EH (cell line): ENCODE results near the gene IRF2BP2.
A peak's percentile ranks its signal among the peaks of the same experiment; 100 is the strongest.

Experiments used
- DNase-seq: peaks from one replicate; pipeline ENCODE4 v3.0.0-alpha.2; 2015; ENCODE audit warnings: low read depth

IRF2BP2 gene

DNA sequence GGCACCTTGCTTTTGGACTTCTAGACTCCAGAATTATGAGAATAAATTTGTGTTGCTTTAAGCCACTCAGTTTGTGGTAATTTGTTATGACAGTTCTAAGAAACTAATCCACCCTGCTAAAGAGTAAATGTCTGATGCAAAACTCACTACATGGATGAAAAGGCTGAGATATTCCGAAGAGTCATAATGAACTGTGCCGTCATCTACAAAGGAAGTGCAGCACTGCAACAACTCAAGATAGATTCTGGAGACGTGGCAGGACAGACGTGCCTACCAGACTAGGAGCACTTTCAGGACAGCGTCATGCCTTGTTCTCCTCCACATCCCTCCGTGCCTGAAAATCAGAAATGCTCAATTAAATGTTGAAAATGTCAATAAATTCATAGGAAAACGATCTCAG is 24.4 kb upstream of the IRF2BP2 start:
- no peak for DNase-seq

DNA sequence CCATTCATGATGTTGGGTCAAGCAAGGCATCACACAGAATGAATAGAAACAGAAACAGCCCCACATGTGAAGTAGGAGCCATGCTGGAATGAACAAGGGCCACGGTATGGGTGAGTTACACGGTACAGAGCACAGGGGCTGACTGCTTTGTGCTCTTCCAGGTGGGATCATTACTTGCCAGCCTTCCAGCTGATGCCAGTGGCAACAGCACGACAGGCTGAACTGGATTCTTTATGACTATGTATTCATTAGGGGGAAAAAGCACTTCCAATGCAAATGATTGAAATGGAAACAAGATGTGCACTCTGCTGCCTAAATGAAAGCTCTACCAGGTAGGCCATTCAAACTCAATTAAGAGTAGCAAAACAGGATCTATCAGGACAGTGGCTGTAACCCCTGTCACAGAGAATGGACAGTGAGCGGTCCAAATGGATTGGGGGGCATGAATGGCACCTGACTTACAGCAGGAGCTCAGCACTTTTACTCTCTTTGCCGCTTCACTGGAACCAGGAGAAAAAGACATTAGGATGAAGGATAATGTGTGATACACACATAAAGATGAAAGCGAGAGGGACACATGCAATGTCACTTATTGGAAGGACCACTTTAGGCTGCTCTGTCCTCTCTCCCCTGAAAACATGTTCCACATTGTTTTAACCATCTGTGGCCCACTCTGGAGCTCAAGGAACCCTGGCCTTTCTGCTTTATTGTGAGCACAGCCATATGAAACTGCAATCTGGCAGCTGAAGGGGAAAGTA is 23.4 kb upstream of the IRF2BP2 start:
- DNase-seq = no peak

- DNase-seq = no peak
Measured at GRCh38 chr1:234632225-234632624, 22.2 kb upstream of the IRF2BP2 start.

- DNase-seq = peak; percentile 86
Measured at GRCh38 chr1:234631721-234632125, 21.7 kb upstream of the IRF2BP2 start.

DNA sequence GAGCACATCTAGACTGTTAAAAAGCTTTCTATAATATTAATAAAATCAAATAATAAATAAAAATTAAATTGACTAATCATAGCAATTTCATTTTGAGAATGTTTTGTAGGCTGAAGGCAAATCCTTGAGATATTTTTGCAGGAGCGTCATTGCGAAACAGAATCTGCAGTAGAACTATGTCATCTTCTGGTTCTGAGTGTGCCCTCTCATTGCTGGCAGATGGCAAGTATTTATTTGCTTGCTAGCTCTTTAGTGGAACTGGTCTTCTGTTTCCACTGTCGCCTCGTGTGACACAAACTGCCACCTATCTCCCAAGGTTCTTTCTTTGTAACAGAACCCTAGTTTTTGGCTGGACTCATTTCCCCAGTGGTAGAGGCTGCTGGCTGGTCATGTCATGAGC is 19.0 kb upstream of the IRF2BP2 start:
- no peak for DNase-seq

DNA sequence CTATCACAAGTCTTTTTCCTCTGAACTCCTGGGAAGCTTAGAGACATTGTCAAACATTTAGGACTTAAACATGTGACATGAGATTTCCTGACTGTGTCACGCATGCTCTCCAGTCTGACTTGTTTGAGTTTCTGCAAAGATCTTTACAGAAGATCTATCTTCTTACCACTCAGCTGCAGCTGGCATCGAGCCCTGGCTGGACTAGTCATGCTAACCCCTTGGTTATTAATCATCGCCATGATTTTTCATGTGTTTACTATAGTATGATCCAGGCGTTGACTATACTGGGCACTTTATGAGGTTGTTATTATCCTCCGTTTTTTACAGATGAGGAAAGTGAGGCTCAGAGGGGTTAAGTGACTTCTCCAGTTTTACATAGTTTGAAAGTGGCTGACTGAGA is 18.1 kb upstream of the IRF2BP2 start:
- DNase-seq = peak; percentile 91

DNA sequence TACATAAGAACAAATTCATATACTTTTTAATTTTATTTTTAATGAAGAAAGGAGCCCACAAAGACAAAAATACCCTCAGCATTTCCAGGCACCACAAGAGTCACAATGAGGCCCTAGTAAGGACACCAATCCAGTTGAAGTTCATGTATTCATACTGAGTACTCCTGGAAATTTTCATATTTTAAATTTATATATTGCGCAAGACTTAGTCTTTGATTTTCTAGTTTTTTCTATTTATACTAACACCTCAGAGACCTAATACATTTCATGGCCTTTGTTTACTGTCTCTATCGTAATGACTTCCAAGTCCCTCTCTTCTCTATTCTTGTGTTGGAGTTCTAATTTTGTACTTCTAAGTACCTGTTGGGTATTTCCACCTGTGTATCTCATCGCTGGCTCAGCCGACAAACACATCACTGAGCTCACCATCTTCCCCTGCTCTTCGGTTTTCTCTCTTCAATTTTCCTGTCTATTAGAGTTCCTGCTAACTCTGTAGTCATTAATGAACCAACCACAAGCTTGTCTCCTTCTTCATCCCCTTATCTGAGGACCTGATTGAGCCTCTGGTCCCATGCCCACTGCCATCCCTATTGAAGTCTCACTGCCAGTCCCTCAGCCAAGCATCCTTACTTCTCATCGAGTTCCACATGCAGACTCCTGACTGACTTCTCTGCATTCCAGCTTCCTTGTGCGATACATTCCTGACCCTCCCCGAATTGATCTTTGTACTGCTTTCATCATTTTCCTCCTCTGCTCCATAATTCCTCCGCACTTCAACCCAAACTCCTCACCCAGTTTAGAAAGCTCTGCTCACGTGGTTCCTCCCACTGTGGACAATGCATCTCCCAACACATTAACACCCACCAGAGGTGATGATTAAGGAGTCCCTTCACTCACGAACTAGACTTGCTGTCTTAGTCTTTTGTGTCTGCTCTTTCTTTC is 17.3 kb upstream of the IRF2BP2 start:
- no peak for DNase-seq

- no peak for DNase-seq
Measured at GRCh38 chr1:234626391-234626790, 16.4 kb upstream of the IRF2BP2 start.

DNA sequence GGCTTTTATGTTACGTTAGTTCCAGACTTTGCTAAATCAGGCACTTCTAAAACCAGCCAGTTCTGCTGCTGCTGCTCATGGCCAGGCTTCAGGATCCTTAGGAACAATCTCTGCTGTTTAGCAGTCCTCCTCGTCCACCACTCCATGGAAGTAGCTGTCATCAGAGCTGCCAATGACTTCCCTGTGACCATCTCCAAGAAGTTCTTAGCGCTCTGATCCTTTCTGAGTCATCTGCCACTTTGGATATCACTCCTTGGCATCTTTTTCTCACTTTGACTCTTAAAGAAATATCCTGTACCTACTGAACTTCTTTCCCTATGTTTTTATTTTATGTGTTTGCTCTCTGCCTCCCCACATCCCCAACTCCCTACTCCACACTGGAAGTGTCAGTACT is 14.7 kb upstream of the IRF2BP2 start:
- DNase-seq = peak; percentile 64

DNA sequence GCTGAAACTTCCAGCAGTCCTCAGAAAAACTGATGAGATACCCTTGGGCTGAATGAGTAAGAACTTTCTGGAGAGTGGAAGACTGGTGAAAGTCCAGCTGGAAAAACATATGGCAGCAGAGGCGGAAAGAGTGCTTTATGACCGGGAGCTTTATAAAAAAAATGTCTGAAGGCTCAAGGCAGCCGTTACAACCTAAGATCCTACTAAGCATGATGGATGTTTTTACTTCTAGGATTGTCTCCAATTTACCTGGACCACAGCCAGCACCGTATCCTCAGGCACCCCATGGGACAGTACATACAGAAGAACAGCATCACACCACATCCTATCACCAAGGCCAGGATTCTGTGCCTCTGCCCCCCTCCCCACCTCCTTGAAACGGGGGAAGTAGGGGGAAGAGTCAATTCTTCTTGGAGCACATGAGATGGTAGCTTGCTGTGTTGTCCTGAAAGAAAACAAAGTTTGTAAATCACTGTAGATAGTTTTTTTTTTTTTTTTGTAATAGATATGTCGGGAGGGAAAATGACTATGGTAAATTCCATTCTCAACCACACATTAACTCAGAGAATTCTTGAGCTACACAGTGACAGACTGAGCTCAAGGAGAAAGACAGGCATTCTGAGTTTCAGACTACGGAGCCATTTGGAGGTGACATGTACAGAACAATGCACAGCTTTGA is 11.8 kb upstream of the IRF2BP2 start:
- DNase-seq = peak; percentile 91

GRCh38 chr1:234621127-234621468 is 11.1 kb upstream of the IRF2BP2 start:
- DNase-seq = no peak

- DNase-seq = peak; percentile 61
Measured at GRCh38 chr1:234620272-234621126, 10.5 kb upstream of the IRF2BP2 start.

DNA sequence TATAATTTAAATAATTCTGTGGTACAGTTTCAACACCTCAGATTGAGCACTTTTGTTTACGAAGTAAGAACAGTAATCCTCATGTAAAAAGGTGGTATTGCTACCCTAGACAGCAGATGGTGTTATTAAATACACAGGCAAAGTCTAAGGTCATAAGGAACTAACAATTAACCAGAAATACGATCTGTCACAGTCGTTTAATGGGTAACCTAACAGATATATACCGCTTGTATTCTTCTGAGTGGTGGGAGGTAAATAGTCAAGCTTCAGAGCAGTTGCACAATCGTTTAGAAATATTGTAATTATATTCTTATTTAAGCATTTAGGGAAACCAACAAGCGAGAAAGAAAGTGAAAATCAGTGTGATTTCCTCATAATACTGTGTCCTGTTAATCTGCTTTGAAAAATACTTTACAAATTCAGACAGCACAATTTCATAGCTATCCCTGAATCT is 9.8 kb upstream of the IRF2BP2 start:
- no peak for DNase-seq

- DNase-seq = no peak
Measured at GRCh38 chr1:234619071-234619480, 9.1 kb upstream of the IRF2BP2 start.

- DNase-seq = no peak
Measured at GRCh38 chr1:234618737-234619049, 8.7 kb upstream of the IRF2BP2 start.

DNA sequence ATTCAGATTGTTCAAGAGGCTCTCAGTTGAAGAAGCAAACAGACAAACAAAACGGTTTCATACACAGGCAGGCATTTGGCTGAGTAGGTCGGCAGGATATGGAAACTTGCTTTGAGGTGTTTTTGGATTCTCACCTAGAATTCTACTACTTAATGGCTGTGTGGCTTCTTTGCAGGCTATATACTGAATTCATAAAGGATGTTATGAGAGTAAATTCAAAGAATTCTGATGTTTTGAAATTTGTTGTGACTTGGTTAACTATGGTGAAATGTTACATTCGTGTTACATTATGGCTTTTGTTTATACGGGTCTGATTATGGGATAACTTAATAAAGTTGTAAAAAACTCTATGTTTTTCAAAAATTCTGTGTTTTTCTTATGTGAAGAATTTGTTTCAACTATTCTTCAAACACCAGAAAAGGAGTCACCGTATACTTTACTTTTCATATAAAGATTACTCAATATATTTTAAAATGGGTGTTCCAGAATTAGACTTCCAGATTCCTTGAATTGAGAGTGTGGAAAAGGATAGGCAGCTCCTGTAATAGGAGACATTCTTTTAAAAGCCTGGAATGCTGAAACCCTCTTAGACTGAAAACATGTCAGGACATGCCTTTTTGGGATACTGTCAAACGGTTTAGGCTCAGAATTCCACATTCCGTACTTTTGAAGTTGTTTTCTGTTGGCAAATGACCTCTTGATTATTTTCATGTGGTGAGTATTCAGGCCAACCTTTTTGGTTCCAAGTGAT is 8.2 kb upstream of the IRF2BP2 start:
- DNase-seq = peak; percentile 92

- peak; percentile 72 for DNase-seq
Measured at GRCh38 chr1:234617131-234617985, 7.4 kb upstream of the IRF2BP2 start.

DNA sequence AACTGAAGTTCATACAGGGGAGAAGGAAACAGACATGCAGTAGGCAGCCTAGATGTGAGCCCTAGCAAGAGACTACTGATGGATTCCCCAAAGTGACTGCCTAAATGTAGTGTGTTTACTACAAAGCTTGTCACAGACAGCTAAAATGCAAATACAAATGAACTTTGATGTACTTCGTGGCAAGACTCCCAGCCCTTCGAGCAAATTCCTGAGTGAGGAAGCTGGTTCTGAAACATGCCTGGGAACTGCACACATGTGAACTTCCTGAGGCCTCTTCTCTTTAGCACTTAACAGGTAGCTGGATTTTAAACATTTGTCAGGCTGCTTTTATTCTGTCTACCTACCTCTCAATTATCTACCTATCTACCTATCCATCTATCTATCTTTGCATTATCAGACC is 6.7 kb upstream of the IRF2BP2 start:
- DNase-seq = peak; percentile 82

GRCh38 chr1:234614081-234614489 is 4.1 kb upstream of the IRF2BP2 start:
- DNase-seq = no peak
